H9 (cell line): ENCODE measurements around the gene TAOK3. TPM values are rescaled to one million over a fixed set of nuclear protein-coding genes. Genes with fewer than 3 reads are reported as not detected.

Experiments used
- DNase-seq: peaks from one replicate; pipeline ENCODE4 v3.0.0-alpha.2; 2017
- H2AFZ ChIP-seq: one replicate; pipeline ENCODE4 v1.6.1; 2013; ENCODE audit warnings: mild to moderate bottlenecking, low read length, control low read depth, moderate library complexity
- H2AK5ac ChIP-seq: 2 replicates; pipeline ENCODE4 v1.6.1; 2013; ENCODE audit warnings: low read length, control low read depth, mixed read lengths; ENCODE audit not compliant: insufficient read length
- H2BK120ac ChIP-seq: one replicate; pipeline ENCODE4 v1.6.1; 2013; ENCODE audit warnings: low read depth, mild to moderate bottlenecking, low read length, control low read depth, inconsistent platforms; ENCODE audit not compliant: poor library complexity, severe bottlenecking
- H2BK12ac ChIP-seq: 2 replicates; pipeline ENCODE4 v1.6.1; 2013; ENCODE audit warnings: low read length, control low read depth, mixed read lengths, low read depth; ENCODE audit not compliant: insufficient read length
- H2BK15ac ChIP-seq: 2 replicates; pipeline ENCODE4 v1.6.1; 2013; ENCODE audit warnings: low read depth, low read length, control low read depth
- H2BK20ac ChIP-seq: one replicate; pipeline ENCODE4 v1.6.1; 2013; ENCODE audit warnings: low read depth, mild to moderate bottlenecking, low read length, control low read depth, inconsistent platforms; ENCODE audit not compliant: poor library complexity, severe bottlenecking
- H2BK5ac ChIP-seq: 2 replicates; pipeline ENCODE4 v1.6.1; 2013; ENCODE audit warnings: low read length, control low read depth, mixed read lengths; ENCODE audit not compliant: insufficient read length
- H3K14ac ChIP-seq: 2 replicates; pipeline ENCODE4 v1.6.1; 2013; ENCODE audit warnings: low read length, control low read depth; ENCODE audit not compliant: insufficient read depth
- H3K18ac ChIP-seq: 2 replicates; pipeline ENCODE4 v1.6.1; 2013; ENCODE audit warnings: low read depth, mild to moderate bottlenecking, mixed read lengths, low read length, control low read depth; ENCODE audit not compliant: insufficient read length
- H3K23ac ChIP-seq: 2 replicates; pipeline ENCODE4 v1.6.1; 2013; ENCODE audit warnings: low read length, control low read depth, mixed read lengths, low read depth; ENCODE audit not compliant: insufficient read length
- H3K23me2 ChIP-seq: 2 replicates; pipeline ENCODE4 v1.6.1; 2013; ENCODE audit warnings: low read depth, mild to moderate bottlenecking, mixed read lengths, low read length, control low read depth; ENCODE audit not compliant: insufficient read length, poor library complexity, severe bottlenecking
- H3K27ac ChIP-seq: 2 replicates; pipeline ENCODE4 v1.5.1; 2013; ENCODE audit warnings: low read length, control low read depth, mixed read lengths, low read depth; ENCODE audit not compliant: insufficient read length
- H3K27me3 ChIP-seq: 2 replicates; pipeline ENCODE4 v1.6.1; 2013; ENCODE audit warnings: low read length, control low read depth, inconsistent platforms; ENCODE audit not compliant: insufficient read depth
- H3K4ac ChIP-seq: 2 replicates; pipeline ENCODE4 v1.6.1; 2013; ENCODE audit warnings: low read depth, mild to moderate bottlenecking, control low read depth, inconsistent platforms, low read length, moderate library complexity
- H3K4me1 ChIP-seq: 2 replicates; pipeline ENCODE4 v1.6.1; 2013; ENCODE audit warnings: low read length, control low read depth, inconsistent platforms; ENCODE audit not compliant: insufficient read depth
- H3K4me2 ChIP-seq: 2 replicates; pipeline ENCODE4 v1.6.1; 2013; ENCODE audit warnings: low read length, control low read depth, mixed read lengths; ENCODE audit not compliant: insufficient read length, insufficient read depth
- H3K56ac ChIP-seq: 2 replicates; pipeline ENCODE4 v1.6.1; 2013; ENCODE audit warnings: low read depth, mild to moderate bottlenecking, mixed read lengths, low read length, control low read depth; ENCODE audit not compliant: insufficient read length
- H3K79me1 ChIP-seq: 2 replicates; pipeline ENCODE4 v1.6.1; 2013; ENCODE audit warnings: low read depth, mild to moderate bottlenecking, moderate library complexity, low read length, control low read depth, inconsistent platforms; ENCODE audit not compliant: insufficient read depth, poor library complexity, severe bottlenecking
- H3K79me2 ChIP-seq: 2 replicates; pipeline ENCODE4 v1.6.1; 2013; ENCODE audit warnings: low read length, control low read depth, inconsistent platforms; ENCODE audit not compliant: insufficient read depth
- H3K9ac ChIP-seq: 2 replicates; pipeline ENCODE4 v1.6.1; 2013; ENCODE audit warnings: low read length, control low read depth, mixed read lengths; ENCODE audit not compliant: insufficient read length; ENCODE audit errors: extremely low read depth
- H3K9me3 ChIP-seq: one replicate; pipeline ENCODE4 v1.6.1; 2013; ENCODE audit warnings: low read depth, low read length, inconsistent platforms; ENCODE audit not compliant: control insufficient read depth
- H3T11ph ChIP-seq: one replicate; pipeline ENCODE4 v1.6.1; 2013; ENCODE audit warnings: mild to moderate bottlenecking, low read length, control low read depth, inconsistent platforms
- H4K20me1 ChIP-seq: one replicate; pipeline ENCODE4 v1.6.1; 2013; ENCODE audit not compliant: control insufficient read depth, insufficient read length, insufficient read depth
- H4K5ac ChIP-seq: 2 replicates; pipeline ENCODE4 v1.6.1; 2013; ENCODE audit warnings: low read depth, mild to moderate bottlenecking, mixed read lengths, low read length, control low read depth; ENCODE audit not compliant: insufficient read length
- H4K8ac ChIP-seq: replicated peaks from 2 replicates; pipeline ENCODE4 v1.6.1; 2013; ENCODE audit warnings: low read length, control low read depth, mixed read lengths, low read depth; ENCODE audit not compliant: insufficient read length
- H4K91ac ChIP-seq: 2 replicates; pipeline ENCODE4 v1.6.1; 2013; ENCODE audit warnings: low read depth, mild to moderate bottlenecking, moderate library complexity, mixed read lengths, low read length, control low read depth; ENCODE audit not compliant: insufficient read length
- H3K27ac Mint-ChIP-seq, 3 experiments: 2 replicates in 2 of 3; 3 replicates in 1 of 3; pipeline ENCODE4 v1.8.0; 2020 to 2021; ENCODE audit warnings: mixed read lengths in 3 of 3, mild to moderate bottlenecking in 1 of 3, moderate library complexity in 1 of 3
- H3K27me3 Mint-ChIP-seq: 2 replicates; pipeline ENCODE4 v1.8.0; 2021; ENCODE audit warnings: low read depth, mild to moderate bottlenecking, moderate library complexity, mixed read lengths
- H3K36me3 Mint-ChIP-seq, 3 experiments: 2 replicates in 2 of 3; 3 replicates in 1 of 3; pipeline ENCODE4 v1.8.0; 2020 to 2021; ENCODE audit warnings: low read depth in 3 of 3, mixed read lengths in 3 of 3; ENCODE audit not compliant: insufficient read depth in 1 of 3
- H3K4me1 Mint-ChIP-seq, 2 experiments: 2 replicates each; pipeline ENCODE4 v1.8.0; 2020; ENCODE audit warnings: mixed read lengths in 2 of 2
- H3K4me3 Mint-ChIP-seq, 2 experiments: 2 replicates in 1 of 2; 3 replicates in 1 of 2; pipeline ENCODE4 v1.8.0; 2020 to 2021; ENCODE audit warnings: mild to moderate bottlenecking in 2 of 2, mixed read lengths in 2 of 2, moderate library complexity in 1 of 2
- H3K9me3 Mint-ChIP-seq, 2 experiments: 2 replicates in 1 of 2; 3 replicates in 1 of 2; pipeline ENCODE4 v1.8.0; 2020; ENCODE audit warnings: mild to moderate bottlenecking in 2 of 2, mixed read lengths in 2 of 2, moderate library complexity in 1 of 2
- WGBS: extraction: QIAGEN DNeasy Blood & Tissue Kit; methylation state at CpG from one replicate; pipeline ENCODE4 v1.1.7; 2013; ENCODE audit warnings: missing lambda C conversion rate, low lambda C conversion rate, mixed read lengths; ENCODE audit not compliant: insufficient read length; ENCODE audit errors: extremely low coverage; 5-methylcytosine and 5-hydroxymethylcytosine counted together
- total RNA-seq: library from RNA; stranded (reverse); gene quantifications from 2 replicates; pipeline ENCODE4 v1.2.1, GENCODE V29; 2021
- TF ChIP-seq, protein P1 (sequence below): fragments of 200-600 bp; sonication (generic); conservative IDR thresholded peaks from 3 replicates; pipeline ENCODE4 v1.8.0; 2021; ENCODE audit warnings: antibody characterized with exemption, mild to moderate bottlenecking

TAOK3 gene
- total RNA-seq, 1 experiment from 2014 or later = 5.2 TPM

DNA sequence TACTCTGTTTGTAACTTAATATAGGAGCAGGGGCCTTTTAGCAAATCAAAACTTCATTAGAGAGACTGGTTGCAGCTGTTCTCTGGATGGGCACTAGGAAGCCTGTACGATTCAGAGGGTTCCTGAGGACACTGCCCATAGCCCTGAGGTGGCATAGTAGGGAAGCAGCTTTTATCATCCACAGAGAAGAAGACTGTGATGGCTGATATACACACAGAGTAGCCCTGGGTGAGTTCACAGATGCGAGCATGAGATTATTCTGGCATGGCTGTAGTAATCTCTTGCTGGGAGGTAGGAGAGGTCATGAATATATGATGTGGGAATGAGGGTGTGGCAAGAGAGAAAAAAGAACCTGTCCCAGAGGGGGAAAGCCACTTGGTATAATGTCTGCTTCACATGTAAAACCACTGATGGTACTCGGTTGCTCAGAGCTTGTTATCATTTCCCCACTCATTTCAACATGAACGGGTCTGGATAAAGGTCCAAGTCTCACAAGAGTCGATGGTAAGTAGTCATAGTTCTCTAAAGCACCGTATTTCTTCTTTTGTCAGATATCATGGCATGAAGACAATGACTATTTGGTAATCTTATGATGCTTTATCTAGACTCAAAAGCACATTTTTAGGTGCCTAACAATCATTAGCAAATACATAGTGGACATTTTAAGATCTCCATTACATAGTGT lies 184.8 kb downstream of the TAOK3 start:
- no peak overlapping the region for H3K23ac ChIP-seq
- H3K4ac ChIP-seq = no peak overlapping the region
- Mint-ChIP-seq H3K36me3 (no peaks in the 10 kb centered on the region), H3K27ac (no peak overlapping the region), H3K4me1 (peaks cover 11 to 21% of the 10 kb centered on the region in 2 experiments), H3K9me3 (no peaks in the 10 kb centered on the region), H3K27me3 (no peaks in the 10 kb centered on the region), H3K4me3 (no peak overlapping the region)
- H3K79me2 ChIP-seq = no peaks in the 10 kb centered on the region
- H4K5ac ChIP-seq = no peak overlapping the region
- H4K8ac ChIP-seq = no peak overlapping the region
- H3T11ph ChIP-seq = no peak overlapping the region
- H2BK5ac ChIP-seq = no peak overlapping the region
- no peaks in the 10 kb centered on the region for H3K23me2 ChIP-seq
- no peaks in the 10 kb centered on the region for H3K4me1 ChIP-seq
- no CpG with 5 or more reads among the region's 6 CpGs for WGBS
- no peaks in the 10 kb centered on the region for H3K27me3 ChIP-seq
- H4K20me1 ChIP-seq = no peaks in the 10 kb centered on the region
- DNase-seq = no peak
- H2BK20ac ChIP-seq = no peak overlapping the region
- H3K18ac ChIP-seq = no peak overlapping the region
- H3K4me2 ChIP-seq = no peak overlapping the region
- H3K56ac ChIP-seq = no peak overlapping the region
- H3K9ac ChIP-seq = no peak overlapping the region
- no peak overlapping the region for H3K27ac ChIP-seq
- H2AK5ac ChIP-seq = no peak overlapping the region
- H2BK12ac ChIP-seq = no peak overlapping the region
- H3K9me3 ChIP-seq = no peaks in the 10 kb centered on the region
- no peak overlapping the region for H2BK120ac ChIP-seq
- TF ChIP-seq, protein P1, sequence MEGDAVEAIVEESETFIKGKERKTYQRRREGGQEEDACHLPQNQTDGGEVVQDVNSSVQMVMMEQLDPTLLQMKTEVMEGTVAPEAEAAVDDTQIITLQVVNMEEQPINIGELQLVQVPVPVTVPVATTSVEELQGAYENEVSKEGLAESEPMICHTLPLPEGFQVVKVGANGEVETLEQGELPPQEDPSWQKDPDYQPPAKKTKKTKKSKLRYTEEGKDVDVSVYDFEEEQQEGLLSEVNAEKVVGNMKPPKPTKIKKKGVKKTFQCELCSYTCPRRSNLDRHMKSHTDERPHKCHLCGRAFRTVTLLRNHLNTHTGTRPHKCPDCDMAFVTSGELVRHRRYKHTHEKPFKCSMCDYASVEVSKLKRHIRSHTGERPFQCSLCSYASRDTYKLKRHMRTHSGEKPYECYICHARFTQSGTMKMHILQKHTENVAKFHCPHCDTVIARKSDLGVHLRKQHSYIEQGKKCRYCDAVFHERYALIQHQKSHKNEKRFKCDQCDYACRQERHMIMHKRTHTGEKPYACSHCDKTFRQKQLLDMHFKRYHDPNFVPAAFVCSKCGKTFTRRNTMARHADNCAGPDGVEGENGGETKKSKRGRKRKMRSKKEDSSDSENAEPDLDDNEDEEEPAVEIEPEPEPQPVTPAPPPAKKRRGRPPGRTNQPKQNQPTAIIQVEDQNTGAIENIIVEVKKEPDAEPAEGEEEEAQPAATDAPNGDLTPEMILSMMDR = no peak
- H2AFZ ChIP-seq = no peak overlapping the region
- H3K79me1 ChIP-seq = no peaks in the 10 kb centered on the region
- H4K91ac ChIP-seq = no peak overlapping the region
- no peak overlapping the region for H3K14ac ChIP-seq
- H2BK15ac ChIP-seq = no peak overlapping the region
